Glomerular visceral epithelial cell (primary cell): ENCODE measurements around the gene SIX3.

Experiments used
- DNase-seq: peaks from one replicate; pipeline ENCODE4 v3.0.0-alpha.2; 2016; ENCODE audit errors: extremely low spot score

Gene SIX3

GRCh38 chr2:44957656-44958327 lies 16.3 kb downstream of the SIX3 start:
- no peak for DNase-seq

- DNase-seq: no peak
Observed at GRCh38 chr2:44959855-44960254, 18.4 kb downstream of the SIX3 start.

- no peak for DNase-seq
Observed at GRCh38 chr2:44960871-44961270, 19.4 kb downstream of the SIX3 start.

- no peak for DNase-seq
Observed at GRCh38 chr2:44962176-44962695, 20.7 kb downstream of the SIX3 start.

GRCh38 chr2:44964752-44965236 lies 23.3 kb downstream of the SIX3 start:
- no peak for DNase-seq

GRCh38 chr2:44965684-44966083 lies 24.2 kb downstream of the SIX3 start:
- DNase-seq: no peak

GRCh38 chr2:44967056-44967455 lies 25.6 kb downstream of the SIX3 start:
- no peak for DNase-seq

GRCh38 chr2:44967727-44968432 lies 26.4 kb downstream of the SIX3 start:
- DNase-seq: no peak

- DNase-seq: no peak
Observed at GRCh38 chr2:44969936-44970335, 28.4 kb downstream of the SIX3 start.

- no peak for DNase-seq
Observed at GRCh38 chr2:44970846-44971450, 29.4 kb downstream of the SIX3 start.

GRCh38 chr2:44972771-44973535 lies 31.5 kb downstream of the SIX3 start:
- DNase-seq: no peak

- peak; percentile 30 for DNase-seq
Observed at GRCh38 chr2:44974064-44974715, 32.7 kb downstream of the SIX3 start.

- DNase-seq: no peak
Observed at GRCh38 chr2:44975571-44976450, 34.3 kb downstream of the SIX3 start.

GRCh38 chr2:44979581-44979980 lies 38.1 kb downstream of the SIX3 start:
- no peak for DNase-seq

- DNase-seq: no peak
Observed at GRCh38 chr2:44980751-44981713, 39.5 kb downstream of the SIX3 start.

GRCh38 chr2:44981714-44982108 lies 40.2 kb downstream of the SIX3 start:
- DNase-seq: peak; percentile 62

- no peak for DNase-seq
Observed at GRCh38 chr2:44983836-44984604, 42.5 kb downstream of the SIX3 start.

- no peak for DNase-seq
Observed at GRCh38 chr2:44989176-44989575, 47.7 kb downstream of the SIX3 start.
